Hematopoietic multipotent progenitor cell (in vitro differentiated cells): ENCODE measurements around the gene UBE2S. TPM values are rescaled to one million over a fixed set of nuclear protein-coding genes. Genes with fewer than 3 reads are reported as not detected.
"Not testable (repeated sequence)": the region's sequence is repeated elsewhere in the genome, so short reads cannot be mapped to it uniquely, and the experiment has no call there.

Experiments
- DNase-seq, 3 donors: peaks; one replicate each; pipeline ENCODE4 v3.0.0-alpha.2; 2011 to 2015; ENCODE audit warnings: low read depth in 2 of 3, low spot score in 2 of 3
- total RNA-seq: library from RNA; depleted of rRNA; stranded (reverse); fragments of >200 nt; gene quantifications from one replicate; pipeline ENCODE4 v1.2.3, GENCODE V29; 2012

UBE2S gene
- total RNA-seq, 1 donor, result 26.7 TPM

DNA sequence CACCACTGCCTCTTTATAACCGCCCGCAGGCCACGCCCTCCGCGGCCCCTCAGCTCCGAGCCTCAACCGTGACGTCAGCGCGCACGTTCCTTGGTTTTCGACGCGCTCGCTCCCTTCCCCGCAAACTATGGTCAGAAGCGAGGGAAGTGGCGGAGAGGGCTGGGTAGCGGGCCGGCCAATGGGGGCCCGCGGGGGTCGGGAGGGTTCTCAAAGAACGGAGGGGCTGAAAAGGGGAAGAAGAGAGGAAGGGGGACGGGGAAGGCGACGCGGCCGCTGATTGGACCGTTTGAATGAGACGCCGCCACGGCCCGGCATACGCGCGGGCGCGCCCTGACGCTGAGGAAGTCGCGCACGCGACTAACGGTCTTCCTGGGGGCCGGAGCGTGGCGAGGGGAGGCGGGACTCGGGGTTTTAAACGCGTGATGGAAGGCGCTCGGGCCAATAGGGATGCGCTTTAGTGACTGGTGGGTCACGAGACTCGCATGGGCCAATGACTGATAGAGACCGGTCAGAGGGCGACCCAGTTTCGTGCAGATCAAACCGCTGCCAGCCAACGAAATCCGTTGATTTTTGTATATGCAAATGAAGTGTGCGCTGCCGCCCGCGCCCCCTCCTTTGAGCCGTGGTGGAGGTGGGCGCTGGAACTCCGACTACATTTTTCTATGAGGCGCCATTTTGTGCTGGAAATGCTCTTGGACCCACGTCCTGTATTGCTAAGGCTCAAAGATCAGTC is 378 bp upstream of the UBE2S start:
- peak; percentile 97 to 100 (median 100) for DNase-seq

DNA sequence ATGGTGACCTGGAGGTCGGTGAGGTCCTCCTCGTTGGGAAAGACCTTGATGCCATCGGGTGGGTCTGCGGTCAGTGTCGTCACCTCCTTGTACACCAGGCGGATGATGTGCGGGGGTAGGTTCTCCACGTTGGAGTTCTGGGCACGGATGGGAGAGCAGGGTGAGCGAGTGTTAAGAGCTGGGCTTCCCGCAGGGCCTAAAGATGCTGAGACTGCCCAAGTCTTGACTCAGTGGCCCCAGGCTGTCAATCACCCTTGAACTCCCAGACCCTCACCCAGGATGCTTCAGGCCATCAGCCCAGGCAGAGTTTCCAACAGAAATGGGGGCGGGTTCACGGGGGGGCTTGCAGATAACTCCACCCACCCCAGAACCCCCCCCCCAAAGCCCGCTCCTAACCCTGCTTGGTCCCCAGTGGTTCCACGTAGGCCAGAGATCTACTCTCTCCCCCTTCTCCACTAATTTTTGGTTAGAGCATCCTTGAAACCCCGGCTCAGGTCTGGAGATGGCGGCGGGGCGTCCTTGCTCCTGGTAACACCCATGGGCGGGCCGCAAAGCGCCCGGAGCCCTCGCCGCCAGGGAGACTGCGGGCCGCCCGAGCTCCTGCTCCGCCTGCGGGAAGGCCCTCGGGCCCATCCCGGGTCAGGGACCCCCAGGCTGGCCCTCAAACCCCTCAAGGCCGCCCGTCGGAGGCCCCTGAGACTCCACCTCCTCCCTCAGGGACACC is 600 bp downstream of the UBE2S start:
- peak in 1 of 3 donors; percentile 26 for DNase-seq

DNA sequence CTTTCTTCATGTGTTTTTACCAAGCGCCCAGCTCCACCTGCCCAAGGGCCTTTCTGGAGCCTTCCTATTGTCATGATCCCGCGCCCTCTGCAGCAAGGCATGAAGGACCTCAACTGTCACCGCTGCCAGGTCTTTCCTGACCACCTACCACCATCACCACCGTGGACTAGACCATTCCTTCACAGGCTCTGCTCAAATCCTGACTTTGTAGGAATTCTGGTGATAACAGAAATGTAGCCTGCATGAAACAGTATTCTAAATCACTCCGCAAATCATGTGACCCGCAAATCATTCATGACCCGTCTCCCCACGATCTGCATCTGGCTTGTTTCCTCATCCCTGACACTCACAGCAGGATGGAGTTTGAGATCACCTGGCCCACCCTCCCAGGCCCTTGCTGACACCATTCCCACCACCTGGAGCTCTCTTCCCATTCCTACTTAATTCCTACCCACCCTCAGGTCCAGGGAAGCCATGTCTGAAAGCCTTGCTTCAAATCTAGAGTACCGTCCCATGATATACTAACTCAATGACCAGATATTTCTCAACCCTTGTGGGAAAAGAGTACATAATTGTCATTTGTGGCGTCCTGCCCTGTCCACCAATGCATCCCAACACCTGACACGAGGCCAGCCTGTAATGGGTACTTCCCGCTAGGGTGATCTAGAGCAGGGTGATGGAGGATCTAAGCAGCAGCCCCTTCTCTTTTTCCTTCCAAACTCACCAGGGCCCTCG is 1.3 kb downstream of the UBE2S start:
- no peak for DNase-seq

DNA sequence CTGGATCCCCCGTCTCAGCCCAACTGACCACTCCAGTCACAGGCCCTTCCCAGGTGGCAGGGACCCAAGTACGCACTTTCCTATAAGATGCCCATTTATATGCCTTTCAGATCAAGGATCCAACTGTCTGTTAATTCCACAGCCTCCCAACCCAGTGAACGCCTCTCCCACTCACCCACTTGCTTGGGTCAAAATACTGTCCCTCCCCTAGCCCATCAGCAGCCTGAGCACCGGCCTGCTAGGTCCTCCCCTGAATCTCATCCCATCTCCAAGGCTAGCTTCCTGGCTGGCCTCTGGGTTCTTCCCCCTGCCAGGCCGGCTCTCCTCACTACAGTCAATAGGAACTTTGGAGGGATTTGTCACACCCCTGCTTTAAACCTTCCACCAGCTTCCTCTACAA is 1.9 kb downstream of the UBE2S start:
- no peak for DNase-seq

DNA sequence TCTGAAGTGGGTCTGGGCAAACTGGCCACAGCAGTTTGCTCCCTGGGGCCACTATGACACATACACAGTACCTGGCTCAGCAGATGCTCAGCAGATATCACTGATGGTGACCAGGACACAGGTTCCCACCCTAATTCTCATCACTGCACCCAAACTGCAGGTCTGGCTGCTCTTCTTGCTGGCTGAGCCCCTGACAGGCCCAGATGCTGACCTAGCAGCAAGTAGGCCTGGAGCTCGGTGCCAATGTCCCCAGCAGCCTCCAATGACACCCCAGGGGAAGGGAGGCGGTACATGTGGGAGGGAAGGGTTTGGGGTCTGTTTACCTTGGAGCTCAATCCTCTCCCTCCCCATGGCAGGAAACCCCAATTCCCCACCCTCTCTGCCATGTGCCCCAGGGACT is 5.1 kb downstream of the UBE2S start:
- DNase-seq, result no peak

DNA sequence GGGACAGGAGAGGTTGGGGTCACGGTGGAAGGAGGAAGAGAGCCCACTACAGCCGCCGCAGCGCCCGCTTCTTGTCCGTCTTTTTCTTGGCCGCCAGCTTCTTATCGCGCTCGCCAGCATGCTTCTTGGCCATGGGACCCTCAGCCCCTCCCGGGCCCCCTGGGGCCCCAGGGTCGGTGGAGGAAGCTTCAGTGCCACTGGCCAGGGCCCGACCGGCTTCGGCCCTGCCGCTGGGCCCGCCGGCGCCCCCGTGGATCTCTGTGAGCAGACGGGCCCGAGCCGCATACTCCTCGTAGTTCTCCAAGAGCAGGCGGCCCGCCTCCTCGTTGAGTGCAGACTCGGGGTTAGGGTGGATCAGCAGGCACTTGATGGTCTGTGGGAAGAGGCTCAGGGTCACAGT is 6.2 kb downstream of the UBE2S start:
- not testable (repeated sequence) for DNase-seq

DNA sequence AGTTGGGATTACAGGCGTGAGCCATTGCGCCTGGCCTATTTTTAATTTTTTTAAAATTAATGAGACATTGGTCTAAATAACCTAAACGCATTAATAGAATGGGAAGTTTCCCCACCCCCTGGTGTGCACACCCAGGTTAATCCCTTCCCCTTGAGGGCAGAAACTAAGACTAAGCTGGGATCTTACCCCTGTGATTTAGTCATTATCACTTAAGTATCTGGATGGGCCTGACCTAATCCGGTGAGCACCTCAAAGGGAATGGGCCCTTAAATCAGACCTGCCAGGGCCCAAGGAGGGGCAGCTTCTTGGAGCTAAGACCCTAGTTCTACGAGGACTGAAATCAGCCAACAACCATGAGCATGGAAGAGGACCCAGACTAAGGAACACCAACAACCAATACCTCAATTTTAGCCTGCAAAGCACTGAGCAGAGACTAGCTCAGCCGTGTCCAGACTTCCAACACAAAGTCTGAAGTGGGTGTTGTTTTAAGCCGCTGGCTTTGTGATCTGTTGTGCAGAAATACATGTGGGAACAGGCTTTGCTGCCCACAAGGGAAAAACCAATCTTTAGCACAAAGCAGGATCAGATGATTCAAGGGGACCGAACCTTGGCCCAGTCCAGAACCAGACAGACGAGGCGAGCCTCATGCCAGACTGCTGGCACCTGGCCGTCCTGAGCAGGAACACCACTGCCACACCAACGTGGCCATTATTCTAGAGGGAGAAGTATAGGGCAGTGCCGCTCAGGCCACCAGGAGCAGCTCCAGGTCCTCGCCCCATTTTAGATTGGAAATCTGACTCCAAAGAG is 7.1 kb downstream of the UBE2S start:
- no peak for DNase-seq

DNA sequence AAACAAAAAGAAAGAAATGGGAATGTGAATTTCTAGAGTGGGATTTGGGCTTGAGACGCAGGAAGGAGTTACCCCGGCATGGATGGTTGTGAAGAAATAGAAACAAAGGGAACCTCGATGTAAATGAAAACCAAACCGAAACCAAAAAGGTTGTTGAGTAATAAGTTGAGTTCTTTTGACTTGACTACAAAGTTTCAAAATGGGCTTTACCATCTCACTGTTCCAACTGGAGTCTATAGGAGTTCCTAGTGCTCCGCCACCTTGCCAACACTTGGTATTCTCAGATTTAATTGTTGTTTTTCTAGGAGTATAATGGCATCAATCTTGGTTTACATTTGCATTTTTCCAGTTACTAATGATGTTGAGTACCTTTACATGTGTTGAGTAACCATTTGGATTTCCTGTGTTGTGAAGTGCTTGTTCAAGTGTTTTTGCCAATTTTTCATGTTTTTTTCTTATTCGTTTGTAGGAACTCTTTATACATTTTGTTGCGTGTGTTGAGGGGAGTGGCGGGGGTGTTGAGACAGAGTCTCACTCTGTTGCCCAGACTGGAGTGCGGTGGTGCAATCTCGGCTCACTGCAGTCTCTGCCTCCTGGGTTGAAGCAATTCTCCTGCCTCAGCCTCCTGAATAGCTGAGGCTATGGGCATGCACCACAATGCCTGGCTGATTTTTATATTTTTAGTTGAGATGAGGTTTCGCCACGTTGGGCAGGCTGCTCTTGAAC is 9.2 kb downstream of the UBE2S start:
- no peak for DNase-seq

DNA sequence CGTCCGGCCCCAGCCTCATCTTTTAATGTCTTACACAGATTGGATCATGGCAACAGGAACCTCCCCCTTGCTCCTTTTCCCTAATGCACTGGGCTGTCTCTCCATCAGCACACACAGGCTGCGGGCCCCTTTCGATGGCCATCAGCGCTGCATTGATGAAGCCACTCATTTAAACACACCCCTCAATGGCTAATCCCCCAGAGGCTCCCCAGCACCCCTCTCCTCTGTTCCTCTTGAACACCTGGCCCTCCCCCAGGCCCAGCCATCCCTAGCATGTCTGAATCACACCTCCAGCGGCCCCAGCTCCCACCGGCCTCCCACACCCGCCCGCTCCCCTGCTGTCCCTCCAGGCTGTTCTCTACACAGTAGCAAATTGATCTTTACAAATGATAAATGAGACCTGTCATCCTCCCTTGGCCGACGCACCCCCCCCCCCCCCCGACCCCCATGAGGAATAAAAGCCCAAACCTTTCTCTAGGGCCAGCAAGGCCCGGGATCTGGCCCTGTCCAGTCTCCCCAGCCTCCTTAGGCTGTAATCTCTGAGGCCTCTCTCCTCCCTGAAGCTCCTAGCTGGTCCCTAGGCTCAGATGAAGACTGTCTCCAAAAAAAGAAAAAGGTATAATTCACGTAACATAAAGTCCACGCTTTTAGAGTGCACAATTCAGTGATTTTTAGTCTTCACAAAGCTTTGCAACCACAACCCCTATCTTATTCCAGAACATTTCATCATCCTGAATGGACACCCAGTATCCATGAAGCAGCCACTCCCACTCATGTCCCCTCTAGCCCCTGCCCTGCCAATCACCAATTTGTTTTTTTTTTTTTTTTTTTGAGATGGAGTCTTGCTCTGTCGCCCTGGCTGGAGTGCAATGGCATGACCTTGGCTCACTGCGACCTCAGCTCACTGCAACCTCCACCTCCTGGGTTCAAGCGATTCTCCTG is 14.5 kb downstream of the UBE2S start:
- no peak for DNase-seq

DNA sequence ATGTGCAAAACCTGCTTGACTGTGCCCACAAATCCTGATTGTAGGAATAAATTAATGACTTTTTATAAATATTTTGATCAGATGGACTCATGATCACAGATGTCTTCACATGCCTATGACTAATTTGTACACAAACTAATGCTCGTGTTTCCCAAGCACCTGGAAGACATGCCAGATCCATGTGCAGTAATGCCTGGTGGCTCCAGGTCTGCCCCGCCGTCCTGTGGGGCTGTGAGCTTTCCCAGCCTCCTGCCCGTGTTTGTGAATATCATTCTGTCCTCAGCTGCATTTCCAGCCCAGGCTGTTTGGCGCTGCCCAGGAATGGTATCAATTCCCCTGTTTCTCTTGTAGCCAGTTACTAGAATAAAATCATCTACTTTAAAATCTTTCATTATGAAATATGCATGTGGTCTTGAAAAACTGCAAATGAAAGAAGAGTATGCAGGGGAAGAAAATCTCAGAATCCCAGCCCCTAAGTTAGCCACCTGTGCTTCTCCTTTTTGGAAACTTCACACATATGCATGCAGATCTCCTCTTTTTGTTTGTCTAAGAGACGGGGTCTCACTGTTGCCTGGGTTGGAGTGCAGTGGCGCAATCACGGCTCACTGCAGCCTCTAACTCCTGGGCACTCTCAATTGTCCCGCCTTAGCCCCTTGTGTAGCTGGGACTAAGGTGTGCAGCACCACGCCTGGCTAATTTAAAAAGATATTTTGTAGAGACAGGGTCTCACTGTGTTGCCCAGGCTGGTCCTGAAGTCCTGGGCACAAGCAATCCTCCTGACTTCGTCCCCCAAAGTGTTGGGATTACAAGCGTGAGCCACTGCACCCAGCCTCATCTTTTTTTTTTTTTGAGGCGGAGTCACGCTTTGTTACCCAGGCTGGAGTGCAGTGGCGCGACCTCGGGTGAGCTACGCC is 15.6 kb downstream of the UBE2S start:
- DNase-seq, result no peak

DNA sequence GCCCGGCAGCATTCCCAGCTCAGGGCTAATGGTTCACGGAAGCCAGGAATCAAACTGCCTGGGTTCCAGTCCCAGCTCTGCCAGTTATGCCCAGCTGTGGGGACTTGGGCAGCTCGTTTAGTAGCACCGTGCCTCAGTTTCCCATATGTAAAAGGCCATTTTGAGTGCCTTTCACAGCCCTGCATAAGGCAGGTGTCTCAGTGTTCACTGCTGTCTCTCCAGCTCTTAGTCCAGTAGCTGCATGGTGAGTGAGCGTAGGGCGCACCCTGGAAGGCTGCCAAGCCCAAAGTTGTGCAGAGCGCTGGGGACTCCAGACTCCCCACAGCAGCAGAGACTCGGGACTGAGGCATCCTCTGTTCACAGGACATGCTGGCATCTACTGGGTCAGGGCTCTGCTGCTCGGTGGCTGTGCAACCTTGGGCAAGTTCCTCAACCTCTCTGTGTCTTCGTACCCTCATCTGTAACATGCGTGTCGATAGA is 16.4 kb downstream of the UBE2S start:
- no peak for DNase-seq

DNA sequence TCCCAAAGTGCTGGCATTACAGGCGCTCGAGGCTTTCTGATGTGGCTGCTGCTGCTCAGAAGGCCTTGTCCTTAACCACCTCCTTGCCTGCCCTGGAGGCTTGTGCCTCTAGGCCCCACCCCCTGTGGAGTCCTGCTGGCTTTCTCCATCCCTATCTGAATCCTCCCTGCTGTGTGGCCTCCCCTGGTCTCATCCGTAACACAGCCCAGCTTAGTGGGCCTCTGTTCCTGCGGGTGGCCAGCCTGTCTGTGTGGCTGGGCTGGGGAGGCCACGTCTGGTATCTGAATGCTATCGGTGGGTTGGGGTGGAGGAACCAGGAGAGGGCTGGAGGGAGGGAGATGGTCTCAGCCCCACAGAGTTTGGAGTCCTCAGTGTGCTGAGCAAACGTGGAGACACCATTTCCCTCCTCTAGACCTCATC is 17.1 kb downstream of the UBE2S start:
- no peak for DNase-seq

DNA sequence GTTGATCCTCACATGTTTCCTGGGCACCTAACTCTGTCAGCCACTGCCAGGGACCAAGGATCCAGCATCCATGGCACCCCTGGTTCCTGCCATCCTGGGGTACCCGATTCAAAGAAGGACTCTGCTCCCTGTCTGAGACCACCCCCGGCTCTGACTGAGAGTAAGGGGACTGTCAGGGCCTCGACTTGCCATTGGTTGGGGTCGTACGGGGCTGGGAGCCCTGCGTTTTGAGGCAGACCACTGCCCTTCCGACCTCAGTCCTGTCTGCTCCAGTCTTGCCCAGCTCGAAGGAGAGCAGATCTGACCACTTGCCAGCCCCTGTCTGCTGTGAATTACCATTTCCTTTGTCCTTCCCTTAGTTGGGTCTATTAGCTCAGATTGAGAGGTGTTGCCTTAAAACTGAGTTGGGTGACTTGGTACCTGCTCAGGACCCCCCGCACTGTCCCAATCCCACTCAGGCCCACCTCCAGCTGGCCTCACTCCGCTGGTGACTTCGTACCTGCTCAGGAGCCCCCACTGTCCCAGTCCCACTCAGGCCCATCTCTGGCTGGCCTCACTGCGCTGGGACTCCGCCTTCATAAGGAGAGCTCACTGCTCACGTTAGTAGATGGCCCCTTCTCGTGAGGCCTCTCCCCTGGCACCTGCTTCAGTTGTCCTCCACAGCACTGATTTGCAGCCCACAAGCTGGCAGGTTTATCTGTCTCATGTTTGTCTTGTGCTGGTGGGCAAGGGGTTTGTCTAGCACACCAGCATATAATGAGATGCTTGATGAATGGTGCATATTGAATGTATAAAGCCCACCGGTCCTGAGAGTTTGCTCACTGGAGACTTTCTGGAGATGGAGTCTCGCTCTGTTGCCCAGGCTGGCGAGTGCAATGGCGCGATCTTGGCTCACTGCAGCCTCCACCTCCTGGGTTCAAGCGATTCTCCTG is 17.9 kb downstream of the UBE2S start:
- no peak for DNase-seq

DNA sequence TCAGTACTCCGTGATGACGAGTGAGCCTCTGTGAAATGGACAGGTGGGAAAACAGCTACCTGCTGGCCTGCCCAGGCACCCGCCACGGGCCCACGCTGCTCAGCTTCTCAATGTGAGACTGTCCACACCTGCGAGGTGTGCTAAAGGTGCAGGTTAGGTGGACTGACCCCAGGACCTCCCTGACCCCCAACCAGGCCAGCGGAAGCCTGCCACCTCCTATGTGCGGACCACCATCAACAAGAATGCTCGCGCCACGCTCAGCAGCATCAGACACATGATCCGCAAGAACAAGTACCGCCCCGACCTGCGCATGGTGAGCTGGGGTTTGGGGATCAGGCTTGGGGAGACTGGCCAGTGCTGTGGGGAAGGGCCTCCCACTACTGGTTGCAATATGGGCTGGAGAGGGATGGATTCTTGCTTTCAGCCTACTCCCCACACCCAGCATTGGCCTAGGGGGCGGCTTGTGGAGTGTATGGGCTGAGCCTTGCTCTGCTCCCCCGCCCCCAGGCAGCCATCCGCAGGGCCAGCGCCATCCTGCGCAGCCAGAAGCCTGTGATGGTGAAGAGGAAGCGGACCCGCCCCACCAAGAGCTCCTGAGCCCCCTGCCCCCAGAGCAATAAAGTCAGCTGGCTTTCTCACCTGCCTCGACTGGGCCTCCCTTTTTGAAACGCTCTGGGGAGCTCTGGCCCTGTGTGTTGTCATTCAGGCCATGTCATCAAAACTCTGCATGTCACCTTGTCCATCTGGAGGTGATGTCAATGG is 19.7 kb downstream of the UBE2S start:
- DNase-seq, result no peak

DNA sequence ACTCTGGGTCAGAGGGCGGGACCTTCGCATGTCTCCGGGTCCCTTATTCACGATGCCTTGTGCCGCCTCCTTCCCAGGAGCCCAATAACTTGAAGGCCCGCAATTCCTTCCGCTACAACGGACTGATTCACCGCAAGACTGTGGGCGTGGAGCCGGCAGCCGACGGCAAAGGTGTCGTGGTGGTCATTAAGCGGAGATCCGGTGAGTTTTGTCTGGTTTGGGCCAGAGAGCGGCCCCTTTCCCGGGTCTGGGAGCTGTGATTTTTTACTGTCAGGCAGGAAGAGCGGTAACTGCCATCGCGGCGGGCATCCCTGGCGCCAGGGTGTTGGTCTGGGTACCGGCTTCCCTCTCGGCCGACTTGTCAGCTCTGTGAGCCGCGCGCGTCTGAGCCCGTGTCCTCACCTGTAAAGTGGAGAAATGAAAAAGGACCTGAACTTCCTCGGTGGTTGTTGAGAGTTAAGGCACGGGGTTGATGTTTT is 21.1 kb downstream of the UBE2S start:
- DNase-seq, result no peak
